PC-3 (cell line): ENCODE measurements around the gene DISP3. TPM values are rescaled to one million over a fixed set of nuclear protein-coding genes. Genes with fewer than 3 reads are reported as not detected.

Experiments
- ATAC-seq: fragments of 200-7000 bp; cut with Tn5 transposase; 2 replicates; pipeline ENCODE4 v1.9.1; 2020; ENCODE audit warnings: mild to moderate bottlenecking, moderate library complexity
- BruUV-seq: library from RNA; stranded (reverse); fragments of 400-500 nt; replicated peaks from 2 replicates; lab custom pipeline; 2021; lab: Mats Ljungman, UMichigan
- CTCF ChIA-PET: fragments of 300-600 bp; sonication (Branson Sonifier 250); formaldehyde crosslinking; loops from one replicate; lab custom pipeline; 2022; ENCODE audit warnings: antibody characterized with exemption; lab: Charles Lee
- POLR2A ChIA-PET: fragments of 300-600 bp; sonication (Branson Sonifier 250); formaldehyde crosslinking; loops from one replicate; lab custom pipeline; 2022; ENCODE audit warnings: antibody characterized with exemption; ENCODE audit not compliant: unreplicated experiment; lab: Charles Lee
- DNase-seq: peaks from one replicate; pipeline ENCODE4 v3.0.0-alpha.2; 2015
- H2AFZ ChIP-seq: fragments of 300-600 bp; sonication (generic); 2 replicates; pipeline ENCODE4 v1.6.0; 2016; ENCODE audit warnings: antibody characterized with exemption, low read length
- H3F3A ChIP-seq: fragments of 300-600 bp; sonication (generic); one replicate; pipeline ENCODE4 v1.6.0; 2017; ENCODE audit warnings: antibody characterized with exemption, low read length, control low read depth, mild to moderate bottlenecking; ENCODE audit not compliant: unreplicated experiment
- H3K27ac ChIP-seq: fragments of 300-600 bp; sonication (generic); 2 replicates; pipeline ENCODE4 v1.5.1; 2016; ENCODE audit warnings: mild to moderate bottlenecking, low read length
- H3K27me3 ChIP-seq: fragments of 300-600 bp; sonication (generic); 2 replicates; pipeline ENCODE4 v1.6.1; 2016; ENCODE audit warnings: low read length, mixed read lengths
- H3K36me3 ChIP-seq: fragments of 300-600 bp; sonication (generic); 2 replicates; pipeline ENCODE4 v1.6.1; 2016; ENCODE audit warnings: low read depth, mixed run types, low read length, mixed read lengths
- H3K4me1 ChIP-seq: fragments of 300-600 bp; sonication (generic); 2 replicates; pipeline ENCODE4 v1.5.1; 2016; ENCODE audit warnings: low read length; ENCODE audit not compliant: insufficient read depth
- H3K4me2 ChIP-seq: fragments of 300-600 bp; sonication (generic); 2 replicates; pipeline ENCODE4 v1.6.0; 2016; ENCODE audit warnings: low read length
- H3K4me3 ChIP-seq: fragments of 300-600 bp; sonication (generic); 2 replicates; pipeline ENCODE4 v1.5.1; 2016; ENCODE audit warnings: mild to moderate bottlenecking, low read length, mixed read lengths
- H3K79me2 ChIP-seq: fragments of 300-600 bp; sonication (generic); 2 replicates; pipeline ENCODE4 v1.6.1; 2017; ENCODE audit warnings: low read length, mixed read lengths
- H3K9ac ChIP-seq: fragments of 300-600 bp; sonication (generic); 2 replicates; pipeline ENCODE4 v1.6.0; 2016; ENCODE audit warnings: mild to moderate bottlenecking, low read length
- H3K9me2 ChIP-seq: fragments of 300-600 bp; sonication (generic); replicated peaks from 2 replicates; pipeline ENCODE4 v1.6.1; 2016; ENCODE audit warnings: mixed run types, low read length, mixed read lengths
- H3K9me3 ChIP-seq: fragments of 300-600 bp; sonication (generic); 2 replicates; pipeline ENCODE4 v1.6.1; 2016; ENCODE audit warnings: low read length, mixed read lengths
- H4K20me1 ChIP-seq: fragments of 300-600 bp; sonication (generic); 2 replicates; pipeline ENCODE4 v1.6.1; 2016; ENCODE audit warnings: low read length, mixed read lengths
- CTCF ChIP-seq: fragments of 300-600 bp; sonication (generic); conservative IDR thresholded peaks from 2 replicates; pipeline ENCODE4 v1.5.1; 2017; ENCODE audit warnings: antibody characterized with exemption, low read depth, mild to moderate bottlenecking, low read length
- EZH2 ChIP-seq: fragments of 300-600 bp; sonication (generic); IDR thresholded peaks from one replicate; pipeline ENCODE4 v1.6.1; 2017; ENCODE audit warnings: antibody characterized with exemption, mild to moderate bottlenecking, low read length; ENCODE audit not compliant: unreplicated experiment
- EZH2phosphoT487 ChIP-seq: fragments of 300-600 bp; sonication (generic); IDR thresholded peaks from 2 replicates; pipeline ENCODE4 v1.6.1; 2018; ENCODE audit warnings: mild to moderate bottlenecking, antibody characterized with exemption, low read length, borderline replicate concordance
- intact Hi-C: fragments of 100-400 bp; cut with micrococcal nuclease; formaldehyde crosslinking; loops from 2 replicates; pipeline ENCODE4 v1.9.0; 2023
- total RNA-seq: library from RNA; depleted of rRNA; stranded (reverse); fragments of >200 nt; gene quantifications from 2 replicates; pipeline ENCODE4 v1.2.3, GENCODE V29; 2014

Gene DISP3
- total RNA-seq, 1 experiment from 2014 or later, result 0.40 TPM

- H3K79me2 ChIP-seq, result no peaks in the 10 kb centered on the region
- H3K9ac ChIP-seq, result no peak overlapping the region
- ChIA-PET POLR2A (no interaction called here), CTCF (no interaction called here)
- H3F3A ChIP-seq, result no peaks in the 10 kb centered on the region
- H3K36me3 ChIP-seq, result no peaks in the 10 kb centered on the region
- no peaks in the 10 kb centered on the region for H3K9me3 ChIP-seq
- no TSS peak for BruUV-seq
- ATAC-seq (no peak), DNase-seq (no peak)
- TF ChIP-seq EZH2phosphoT487 (no peak), CTCF (no peak)
- H3K4me3 ChIP-seq, result no peak overlapping the region
- intact Hi-C loops, result no loop called here
- H3K27ac ChIP-seq, result no peak overlapping the region
- H3K27me3 ChIP-seq, result peaks cover 82% of the 10 kb centered on the region
- peaks cover 4% of the 10 kb centered on the region; the same call in 1 of the 2 replicates for H3K4me1 ChIP-seq
- no peak overlapping the region for H3K4me2 ChIP-seq
- no peaks in the 10 kb centered on the region for H3K9me2 ChIP-seq
- H4K20me1 ChIP-seq, result no peaks in the 10 kb centered on the region
- H2AFZ ChIP-seq, result no peak overlapping the region
Observed at GRCh38 chr1:11484321-11484655, 5.3 kb downstream of the DISP3 start.

- H3K27ac ChIP-seq, result no peak overlapping the region
- DNase-seq (no peak), ATAC-seq (no peak)
- TF ChIP-seq EZH2 (no peak), EZH2phosphoT487 (no peak), CTCF (no peak)
- no peaks in the 10 kb centered on the region for H3K9me2 ChIP-seq
- H3K27me3 ChIP-seq, result peaks cover 82% of the 10 kb centered on the region
- H3K9me3 ChIP-seq, result no peaks in the 10 kb centered on the region
- CTCF ChIA-PET, result no interaction called here
- no peaks in the 10 kb centered on the region for H3K36me3 ChIP-seq
- H4K20me1 ChIP-seq, result no peaks in the 10 kb centered on the region
- no peak overlapping the region for H3K4me3 ChIP-seq
- POLR2A ChIA-PET, result no interaction called here
- no peaks in the 10 kb centered on the region for H3F3A ChIP-seq
- no peaks in the 10 kb centered on the region for H3K79me2 ChIP-seq
- no TSS peak for BruUV-seq
- no peak overlapping the region for H3K4me2 ChIP-seq
- no peaks in the 10 kb centered on the region for H3K4me1 ChIP-seq
- H2AFZ ChIP-seq, result no peak overlapping the region
- intact Hi-C loops, result no loop called here
- no peak overlapping the region for H3K9ac ChIP-seq
Observed at GRCh38 chr1:11485191-11485590, 6.2 kb downstream of the DISP3 start.

GRCh38 chr1:11486231-11487009 lies 7.5 kb downstream of the DISP3 start:
- Histone ChIP-seq H3K27ac (no peak overlapping the region), H3K4me1 (no peaks in the 10 kb centered on the region), H3K9ac (no peak overlapping the region), H3K27me3 (peaks cover 82% of the 10 kb centered on the region), H3K36me3 (no peaks in the 10 kb centered on the region), H3F3A (no peaks in the 10 kb centered on the region), H3K9me3 (no peaks in the 10 kb centered on the region), H3K79me2 (no peaks in the 10 kb centered on the region), H4K20me1 (no peaks in the 10 kb centered on the region), H3K9me2 (no peaks in the 10 kb centered on the region), H3K4me3 (no peak overlapping the region), H2AFZ (no peak overlapping the region), H3K4me2 (no peak overlapping the region)
- ChIA-PET POLR2A (no interaction called here), CTCF (no interaction called here)
- TF ChIP-seq CTCF (no peak), EZH2phosphoT487 (no peak), EZH2 (no peak)
- intact Hi-C loops, result no loop called here
- no TSS peak for BruUV-seq
- ATAC-seq, result no peak
- DNase-seq, result no peak
